Myocyte (in vitro differentiated cells): ENCODE results near the gene SMAD3. TPM values are rescaled to one million over a fixed set of nuclear protein-coding genes. Genes with fewer than 3 reads are reported as not detected.

Experiments used
- DNase-seq: peaks from one replicate; pipeline ENCODE4 v3.0.0-alpha.2; 2012; ENCODE audit warnings: low read depth
- total RNA-seq: library from RNA; depleted of rRNA; stranded (reverse); fragments of >200 nt; gene quantifications from 2 replicates; pipeline ENCODE4 v1.2.3, GENCODE V29; 2014

Gene SMAD3
- total RNA-seq, 1 donor from 2014 or later, result 24.4 TPM

DNA sequence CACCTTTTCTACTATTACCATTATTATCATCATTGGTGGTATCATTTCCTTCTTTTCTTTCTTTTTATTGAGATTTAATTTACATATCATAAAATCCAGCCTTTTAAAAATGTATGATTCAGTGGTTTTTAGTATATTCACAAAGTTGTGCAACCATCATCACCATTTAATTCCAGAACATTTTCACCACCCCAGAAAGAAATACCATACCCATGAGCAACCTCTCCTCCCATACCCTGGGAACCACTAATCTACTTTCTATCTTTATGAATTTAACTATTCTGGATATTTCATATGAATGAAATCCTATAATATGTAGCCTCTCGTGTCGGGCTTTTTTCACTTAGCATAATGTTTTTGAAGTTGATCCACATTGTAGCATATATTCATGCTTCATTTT lies 159.9 kb downstream of the SMAD3 start:
- DNase-seq, result no peak

DNA sequence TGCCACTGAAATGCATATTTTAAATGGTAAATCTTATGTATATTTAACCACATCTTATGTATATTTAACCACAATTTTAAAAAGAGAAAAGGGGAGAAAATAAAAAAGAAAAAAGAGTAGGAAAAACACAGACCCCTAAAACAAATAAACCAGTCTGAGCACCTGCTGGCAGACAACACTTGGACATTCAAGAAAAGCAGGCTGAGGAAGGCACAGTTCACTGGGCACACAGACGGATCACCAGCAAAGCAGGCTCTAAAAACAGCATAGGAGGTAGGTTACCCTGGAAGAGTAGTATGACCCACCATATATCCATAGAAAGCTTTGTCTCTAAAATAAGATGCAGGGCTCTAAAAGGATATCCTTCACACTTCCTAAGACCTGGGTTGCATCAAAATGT lies 162.0 kb downstream of the SMAD3 start:
- DNase-seq, result no peak

DNA sequence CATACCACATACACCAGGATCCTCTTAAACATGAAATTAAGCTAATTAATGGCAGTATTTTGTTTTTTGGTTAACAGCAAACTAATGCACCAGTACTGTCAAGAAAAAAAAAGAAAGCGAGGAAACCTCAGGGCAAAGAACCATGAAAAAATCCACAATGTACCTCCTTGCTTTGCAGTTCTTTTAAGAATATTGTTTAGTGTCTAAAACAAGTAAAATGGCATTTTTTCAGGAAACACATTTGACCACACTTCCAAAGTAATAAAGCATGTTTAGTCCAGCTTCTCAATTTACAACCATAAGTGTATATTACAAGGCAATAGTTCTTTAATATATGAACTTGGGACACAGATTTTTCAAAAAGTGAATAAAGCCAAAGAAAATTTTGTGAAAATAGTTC lies 162.4 kb downstream of the SMAD3 start:
- no peak for DNase-seq

DNA sequence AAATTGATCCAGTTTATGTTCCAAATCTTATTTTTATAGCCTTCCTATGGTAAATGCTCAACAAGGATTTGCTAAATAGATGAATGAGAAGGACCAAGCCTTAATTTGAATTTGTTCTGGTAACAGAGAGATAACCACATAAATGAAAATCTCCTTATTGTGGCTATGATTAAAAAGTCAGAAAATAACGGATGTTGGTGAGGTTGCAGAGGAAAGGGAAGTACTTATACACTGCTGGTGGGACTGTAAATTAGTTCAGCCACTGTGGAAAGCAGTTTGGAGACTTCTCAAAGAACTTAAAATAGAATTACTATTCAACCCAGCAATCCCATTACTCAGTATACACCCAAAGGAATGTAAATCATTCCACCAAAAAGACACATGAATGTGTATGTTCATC lies 162.9 kb downstream of the SMAD3 start:
- DNase-seq, result no peak

DNA sequence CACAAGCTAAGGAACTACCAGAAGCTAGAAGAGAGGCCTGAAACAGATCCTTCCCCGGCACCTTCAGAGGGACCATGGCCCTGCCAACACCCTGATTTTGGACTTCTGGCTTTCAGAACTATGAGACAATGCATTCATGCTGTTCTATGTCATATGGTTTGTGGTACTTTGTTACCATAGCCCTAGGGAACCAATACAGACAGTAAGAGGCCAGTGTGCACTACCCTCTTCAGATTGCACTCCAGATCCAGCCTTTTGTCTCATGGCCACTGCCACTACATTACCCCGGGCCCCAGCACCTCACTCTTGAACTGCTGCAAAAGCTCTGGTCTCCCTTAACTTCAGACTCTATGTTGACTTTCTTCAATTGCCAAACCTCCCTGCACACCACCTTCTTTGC lies 165.1 kb downstream of the SMAD3 start:
- DNase-seq, result no peak

DNA sequence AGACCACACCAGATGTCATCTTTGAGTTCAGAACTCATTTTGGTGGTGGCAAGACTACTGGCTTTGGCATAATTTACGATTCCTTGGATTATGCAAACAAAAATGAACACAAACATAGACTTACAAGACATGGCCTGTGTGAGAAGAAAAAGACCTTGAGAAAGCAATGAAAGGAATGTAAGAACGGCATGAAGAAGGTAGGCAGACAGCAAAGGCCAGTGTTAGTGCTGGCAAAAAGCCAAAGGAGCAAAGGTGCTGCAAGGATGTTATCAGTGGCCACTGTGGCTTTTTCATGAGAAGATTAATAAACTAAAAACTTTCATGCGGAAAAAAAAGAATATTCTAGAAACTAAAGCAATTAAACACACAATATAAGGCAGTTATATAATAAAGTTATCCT lies 167.2 kb downstream of the SMAD3 start:
- no peak for DNase-seq

DNA sequence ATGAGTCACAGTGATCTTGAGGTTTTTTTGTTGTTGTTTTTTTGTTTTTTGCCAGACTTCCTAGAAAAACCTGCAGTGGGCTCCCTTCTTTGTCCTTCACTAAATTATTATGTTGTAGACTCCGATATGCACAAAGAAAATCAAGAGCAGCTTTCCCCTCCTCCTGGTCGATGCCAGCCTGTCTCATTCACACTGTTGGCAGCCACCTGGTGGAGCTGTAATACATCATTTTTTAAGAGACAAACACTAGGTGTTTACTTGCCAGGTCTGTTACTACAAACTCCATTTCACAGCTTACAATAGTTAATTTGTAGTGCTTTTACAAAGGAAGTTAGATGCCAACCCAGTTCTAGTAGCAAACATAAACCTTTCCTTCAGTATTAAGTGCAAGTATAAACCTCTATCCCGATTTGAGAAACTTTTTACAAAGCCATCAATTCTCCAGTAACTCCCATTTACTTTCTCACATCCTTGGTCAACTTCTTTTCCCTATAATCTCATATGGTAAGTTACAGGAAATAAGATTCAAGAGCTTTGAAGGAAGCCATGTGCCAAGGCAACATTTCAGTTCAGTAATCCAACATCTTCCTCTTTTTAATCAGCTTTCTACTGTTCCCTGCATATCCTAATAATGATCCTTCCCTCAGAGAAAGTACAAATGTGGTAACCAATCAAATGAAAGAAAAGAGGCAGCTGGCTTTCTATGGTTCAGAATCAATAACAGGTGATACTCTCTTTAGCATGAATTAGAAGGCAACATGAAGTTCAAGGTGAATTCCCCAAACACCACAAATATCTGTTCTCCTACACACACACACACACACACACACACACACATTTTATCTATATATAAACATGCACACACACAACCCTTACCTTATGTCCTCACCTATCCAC lies 175.1 kb downstream of the SMAD3 start:
- DNase-seq, result peak; percentile 20

DNA sequence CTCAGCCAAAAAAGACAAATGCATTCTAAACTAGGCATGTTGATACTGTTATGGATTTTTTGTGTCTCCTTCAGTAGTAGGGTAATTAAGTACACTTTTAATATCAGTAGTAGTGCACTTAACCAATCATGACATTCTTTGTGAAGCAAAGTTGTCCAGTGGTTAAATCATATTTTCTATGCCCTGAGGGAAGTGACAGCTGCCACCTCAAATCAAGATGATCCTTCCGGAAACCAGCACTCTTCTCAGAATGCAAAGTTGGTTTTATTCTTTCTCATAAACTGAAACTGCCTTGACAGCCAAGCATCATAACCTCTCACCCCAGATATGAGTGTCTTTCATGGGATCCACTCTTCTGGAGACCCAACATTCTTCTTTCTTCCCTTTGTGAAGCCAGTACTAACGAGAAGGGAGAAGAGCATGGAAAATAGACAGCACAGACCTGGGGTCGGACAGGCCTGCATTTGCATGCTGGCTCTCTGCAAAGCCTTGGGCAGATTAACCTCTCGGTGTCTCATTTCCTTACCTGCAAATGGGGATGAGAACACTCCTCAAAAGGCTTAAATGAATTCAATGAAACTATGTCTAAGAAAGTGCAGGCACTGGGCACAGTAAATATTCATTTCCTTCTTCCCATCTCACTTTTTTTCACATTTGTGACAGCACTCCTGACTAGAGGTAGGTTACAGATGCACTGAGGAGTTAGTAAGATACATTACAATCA lies 175.9 kb downstream of the SMAD3 start:
- peak; percentile 9 for DNase-seq

DNA sequence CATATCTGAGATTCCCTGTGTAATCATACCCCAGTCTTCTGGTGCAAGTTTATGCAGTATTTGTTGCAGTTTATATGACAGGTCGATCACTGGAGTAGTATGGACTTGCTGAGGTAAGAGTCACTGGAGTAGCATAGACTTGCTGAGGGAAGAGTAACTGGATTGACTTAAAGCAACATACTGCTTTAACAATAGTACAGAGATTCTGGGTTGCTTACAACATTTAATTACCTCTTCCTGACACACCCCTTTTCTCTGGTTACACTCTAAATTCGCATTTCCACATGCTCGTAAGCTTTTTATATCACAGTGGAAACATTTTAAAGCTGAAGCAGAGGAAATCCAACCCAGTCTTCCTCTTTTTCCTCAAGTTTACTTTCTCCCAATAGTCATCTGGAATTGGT lies 177.3 kb downstream of the SMAD3 start:
- no peak for DNase-seq

Other genes with a start within 250 kb of the SMAD3 start
- gene AAGAB, start 189.1 kb downstream of the SMAD3 start, total RNA-seq, result 49.2 and 54.3 TPM in 2 replicates
- gene IQCH, start 189.2 kb downstream of the SMAD3 start, total RNA-seq, result 5.4 and 6.9 TPM in 2 replicates